DND-41 (cell line): ENCODE results near the gene CD63.

Experiments used
- ATAC-seq: fragments of 200-7000 bp; cut with Tn5 transposase; 3 replicates; pipeline ENCODE4 v1.9.1; 2021; ENCODE audit warnings: low read depth; ENCODE audit not compliant: insufficient read depth
- DNase-seq: peaks from one replicate; pipeline ENCODE4 v3.0.0-alpha.2; 2020
- H2AFZ ChIP-seq: 2 replicates; pipeline ENCODE4 v1.6.0; 2012; ENCODE audit warnings: low read depth, low read length
- H3K27ac ChIP-seq: 2 replicates; pipeline ENCODE4 v1.5.1; 2012; ENCODE audit warnings: low read length, inconsistent platforms
- H3K27me3 ChIP-seq: fragments of 200-600 bp; sonication (generic); 2 replicates; pipeline ENCODE4 v1.6.0; 2012; ENCODE audit warnings: low read length, mild to moderate bottlenecking, inconsistent platforms; ENCODE audit not compliant: insufficient read depth, poor library complexity
- H3K36me3 ChIP-seq: 2 replicates; pipeline ENCODE4 v1.5.1; 2012; ENCODE audit warnings: low read length, inconsistent platforms; ENCODE audit not compliant: insufficient read depth
- H3K4me1 ChIP-seq: 2 replicates; pipeline ENCODE4 v1.5.1; 2012; ENCODE audit warnings: mild to moderate bottlenecking, low read length; ENCODE audit not compliant: insufficient read depth
- H3K4me2 ChIP-seq: 2 replicates; pipeline ENCODE4 v1.6.0; 2012; ENCODE audit warnings: mild to moderate bottlenecking, moderate library complexity, low read length, inconsistent platforms; ENCODE audit not compliant: insufficient read depth
- H3K4me3 ChIP-seq, 2 experiments: fragments of 200-600 bp in 1 of 2; shearing (Covaris generic) in 1 of 2; 2 replicates each; pipeline ENCODE4 v1.5.1; 2012 to 2016; ENCODE audit warnings: inconsistent platforms in 2 of 2, low read length in 2 of 2, mild to moderate bottlenecking in 2 of 2, low read depth in 1 of 2, moderate library complexity in 1 of 2
- H3K79me2 ChIP-seq: 2 replicates; pipeline ENCODE4 v1.6.0; 2012; ENCODE audit warnings: low read length, inconsistent platforms; ENCODE audit not compliant: insufficient read depth
- H3K9ac ChIP-seq: 2 replicates; pipeline ENCODE4 v1.6.0; 2012; ENCODE audit warnings: low read depth, mild to moderate bottlenecking, inconsistent platforms, low read length, moderate library complexity
- H3K9me3 ChIP-seq: 2 replicates; pipeline ENCODE4 v1.5.1; 2012; ENCODE audit warnings: low read length, moderate library complexity, mild to moderate bottlenecking, inconsistent platforms; ENCODE audit not compliant: insufficient read depth, severe bottlenecking
- H4K20me1 ChIP-seq: 2 replicates; pipeline ENCODE4 v1.6.0; 2012; ENCODE audit warnings: low read length; ENCODE audit not compliant: insufficient read depth
- CTCF ChIP-seq: IDR thresholded peaks from 2 replicates; pipeline ENCODE4 v1.5.1; 2012; ENCODE audit warnings: borderline replicate concordance, low read length, moderate library complexity, mild to moderate bottlenecking; ENCODE audit not compliant: poor library complexity, severe bottlenecking; ENCODE audit errors: extremely low read depth
- EZH2 ChIP-seq: IDR thresholded peaks from 3 replicates; pipeline ENCODE4 v1.6.1; 2012; ENCODE audit warnings: borderline replicate concordance, low read depth, mild to moderate bottlenecking, moderate library complexity, low read length, inconsistent platforms; ENCODE audit not compliant: severe bottlenecking

CD63 gene

GRCh38 chr12:55736076-55736475 is 7.3 kb upstream of the CD63 start:
- no peak overlapping the region for H3K27ac ChIP-seq
- H3K79me2 ChIP-seq: no peaks in the 10 kb centered on the region
- no peak overlapping the region for H3K4me2 ChIP-seq
- no peaks in the 10 kb centered on the region for H3K27me3 ChIP-seq
- H4K20me1 ChIP-seq: no peaks in the 10 kb centered on the region
- no peak for DNase-seq
- H2AFZ ChIP-seq: no peak overlapping the region
- no peak for ATAC-seq
- no peaks in the 10 kb centered on the region for H3K9me3 ChIP-seq
- H3K4me3 ChIP-seq: no peak overlapping the region
- peaks cover 24% of the 10 kb centered on the region for H3K4me1 ChIP-seq
- H3K9ac ChIP-seq: no peak overlapping the region; the same call in 1 of the 2 replicates
- TF ChIP-seq CTCF (no peak), EZH2 (no peak)
- H3K36me3 ChIP-seq: no peaks in the 10 kb centered on the region

- Histone ChIP-seq H3K36me3 (no peaks in the 10 kb centered on the region), H3K27me3 (no peaks in the 10 kb centered on the region), H2AFZ (no peak overlapping the region), H3K9me3 (no peaks in the 10 kb centered on the region), H3K9ac (no peak overlapping the region), H3K4me2 (no peak overlapping the region), H3K79me2 (no peaks in the 10 kb centered on the region), H3K4me3 (no peak overlapping the region), H3K4me1 (peaks cover 38% of the 10 kb centered on the region), H3K27ac (no peak overlapping the region), H4K20me1 (no peaks in the 10 kb centered on the region)
- ATAC-seq (no peak), DNase-seq (no peak)
- TF ChIP-seq CTCF: no peak
- no peak for TF ChIP-seq EZH2
Observed at GRCh38 chr12:55734595-55734994, 5.8 kb upstream of the CD63 start.

GRCh38 chr12:55733858-55734257 is 5.0 kb upstream of the CD63 start:
- Histone ChIP-seq H3K9me3 (no peaks in the 10 kb centered on the region), H4K20me1 (no peaks in the 10 kb centered on the region), H3K27me3 (no peaks in the 10 kb centered on the region), H3K4me2 (no peak overlapping the region), H3K4me1 (peaks cover 42% of the 10 kb centered on the region), H2AFZ (no peak overlapping the region), H3K79me2 (no peaks in the 10 kb centered on the region), H3K4me3 (no peak overlapping the region), H3K27ac (no peak overlapping the region), H3K9ac (no peak overlapping the region), H3K36me3 (no peaks in the 10 kb centered on the region)
- no peak for DNase-seq
- no peak for ATAC-seq
- no peak for TF ChIP-seq CTCF
- no peak for TF ChIP-seq EZH2

- no peak overlapping the region for H3K4me3 ChIP-seq
- ATAC-seq (no peak), DNase-seq (no peak)
- no peak overlapping the region for H3K27ac ChIP-seq
- no peaks in the 10 kb centered on the region for H3K27me3 ChIP-seq
- H4K20me1 ChIP-seq: no peaks in the 10 kb centered on the region
- no peak overlapping the region for H2AFZ ChIP-seq
- peaks cover under 1% of the 10 kb centered on the region for H3K79me2 ChIP-seq
- peaks cover 38% of the 10 kb centered on the region for H3K4me1 ChIP-seq
- H3K36me3 ChIP-seq: no peaks in the 10 kb centered on the region
- no peak overlapping the region for H3K9ac ChIP-seq
- no peak overlapping the region for H3K4me2 ChIP-seq
- TF ChIP-seq EZH2 (no peak), CTCF (no peak)
- H3K9me3 ChIP-seq: no peaks in the 10 kb centered on the region
Observed at GRCh38 chr12:55733021-55733555, 4.3 kb upstream of the CD63 start.
